A549 (cell line): ENCODE results near the gene ESRRG.

Experiments used
- EP300 ChIP-seq, 2 experiments: fragments of >200 bp; sonication (Bioruptor Twin); formaldehyde crosslinking; IDR thresholded peaks; 2 replicates in 1 of 2; 3 replicates in 1 of 2; pipeline ENCODE4 v1.6.1; 2016 to 2017
- MAFK ChIP-seq: fragments of 450-650 bp; IDR thresholded peaks from 2 replicates; pipeline ENCODE4 v1.6.1; 2014; ENCODE audit not compliant: partially characterized antibody
- MYC ChIP-seq: IDR thresholded peaks from 2 replicates; pipeline ENCODE4 v1.6.1; 2012; ENCODE audit warnings: mild to moderate bottlenecking, inconsistent platforms, low read length, improper control_type of control experiment, borderline replicate concordance
- PHF8 ChIP-seq: fragments of 200-600 bp; sonication (generic); IDR thresholded peaks from 2 replicates; pipeline ENCODE4 v1.6.1; 2016; ENCODE audit warnings: low read depth, mild to moderate bottlenecking, antibody characterized with exemption, moderate library complexity, borderline replicate concordance
- REST ChIP-seq: fragments of 200-600 bp; sonication (generic); IDR thresholded peaks from 2 replicates; pipeline ENCODE4 v1.6.1; 2016; ENCODE audit warnings: antibody characterized with exemption, mild to moderate bottlenecking, moderate library complexity
- TF ChIP-seq, protein P1 (sequence below): fragments of >200 bp; sonication (Bioruptor Twin); formaldehyde crosslinking; IDR thresholded peaks from 3 replicates; pipeline ENCODE4 v1.5.1; 2016

GRCh38 chr1:216483672-216484401 is 239.4 kb downstream of the ESRRG start:
- TF ChIP-seq, protein P1, sequence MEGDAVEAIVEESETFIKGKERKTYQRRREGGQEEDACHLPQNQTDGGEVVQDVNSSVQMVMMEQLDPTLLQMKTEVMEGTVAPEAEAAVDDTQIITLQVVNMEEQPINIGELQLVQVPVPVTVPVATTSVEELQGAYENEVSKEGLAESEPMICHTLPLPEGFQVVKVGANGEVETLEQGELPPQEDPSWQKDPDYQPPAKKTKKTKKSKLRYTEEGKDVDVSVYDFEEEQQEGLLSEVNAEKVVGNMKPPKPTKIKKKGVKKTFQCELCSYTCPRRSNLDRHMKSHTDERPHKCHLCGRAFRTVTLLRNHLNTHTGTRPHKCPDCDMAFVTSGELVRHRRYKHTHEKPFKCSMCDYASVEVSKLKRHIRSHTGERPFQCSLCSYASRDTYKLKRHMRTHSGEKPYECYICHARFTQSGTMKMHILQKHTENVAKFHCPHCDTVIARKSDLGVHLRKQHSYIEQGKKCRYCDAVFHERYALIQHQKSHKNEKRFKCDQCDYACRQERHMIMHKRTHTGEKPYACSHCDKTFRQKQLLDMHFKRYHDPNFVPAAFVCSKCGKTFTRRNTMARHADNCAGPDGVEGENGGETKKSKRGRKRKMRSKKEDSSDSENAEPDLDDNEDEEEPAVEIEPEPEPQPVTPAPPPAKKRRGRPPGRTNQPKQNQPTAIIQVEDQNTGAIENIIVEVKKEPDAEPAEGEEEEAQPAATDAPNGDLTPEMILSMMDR: no peak
- TF ChIP-seq MAFK (no peak), EP300 (IDR thresholded peaks at IDR 0.05) (no peak), MYC (no peak), REST (no peak), PHF8 (no peak)
